ENCODE measurements around the gene GAB1.

The GAB1 gene

GRCh38 chr4:143512978-143513313 is 176.3 kb downstream of the GAB1 start:
- no peak for DNase-seq

- peak; percentile 87 for DNase-seq
These were observed 176.9 kb downstream of the GAB1 start, which contains the start of gene SMARCA5 for GRCh38 chr4:143513314-143514168. Gene SMARCA5, plus strand, starts transcription at chr4:143513702. Its CDS starts 223 bp downstream, at chr4:143513925.

- DNase-seq: no peak
These were observed 177.5 kb downstream of the GAB1 start for GRCh38 chr4:143514169-143514495.

GRCh38 chr4:143514497-143514896 is 177.8 kb downstream of the GAB1 start:
- DNase-seq: no peak

GRCh38 chr4:143514901-143515300 is 178.2 kb downstream of the GAB1 start:
- no peak for DNase-seq

GRCh38 chr4:143515905-143516304 is 179.2 kb downstream of the GAB1 start:
- DNase-seq: no peak

GRCh38 chr4:143517764-143518163 is 181.1 kb downstream of the GAB1 start:
- no peak for DNase-seq
